ENCODE measurements around the gene ARMC9.

Gene ARMC9

GRCh38 chr2:231315896-231316295 is 117.5 kb downstream of the ARMC9 start:
- no peak for DNase-seq (ENCODE audit: low spot score)

DNA sequence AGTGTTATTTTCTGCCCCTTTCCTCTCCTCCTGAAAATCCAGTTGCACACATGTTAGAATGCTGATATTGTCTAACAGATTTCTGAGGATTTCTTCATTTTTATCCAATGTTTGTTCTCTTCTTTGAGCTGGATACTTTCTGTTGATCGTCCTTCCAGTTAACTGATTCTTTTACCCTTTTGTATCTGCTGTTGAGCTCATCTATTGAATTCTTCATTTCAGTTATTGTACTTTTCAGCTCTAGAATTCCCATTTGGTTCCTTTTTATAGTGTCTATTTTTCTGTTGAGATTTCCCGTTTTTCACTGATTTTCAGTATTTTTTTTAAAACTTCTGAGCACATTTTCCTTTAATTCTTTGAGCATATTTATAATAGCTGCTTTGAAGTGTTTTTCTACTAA is 119.1 kb downstream of the ARMC9 start:
- no peak for DNase-seq (ENCODE audit: low spot score)

- DNase-seq (ENCODE audit: low spot score) = no peak
Measured at GRCh38 chr2:231318436-231318835, 120.0 kb downstream of the ARMC9 start.

DNA sequence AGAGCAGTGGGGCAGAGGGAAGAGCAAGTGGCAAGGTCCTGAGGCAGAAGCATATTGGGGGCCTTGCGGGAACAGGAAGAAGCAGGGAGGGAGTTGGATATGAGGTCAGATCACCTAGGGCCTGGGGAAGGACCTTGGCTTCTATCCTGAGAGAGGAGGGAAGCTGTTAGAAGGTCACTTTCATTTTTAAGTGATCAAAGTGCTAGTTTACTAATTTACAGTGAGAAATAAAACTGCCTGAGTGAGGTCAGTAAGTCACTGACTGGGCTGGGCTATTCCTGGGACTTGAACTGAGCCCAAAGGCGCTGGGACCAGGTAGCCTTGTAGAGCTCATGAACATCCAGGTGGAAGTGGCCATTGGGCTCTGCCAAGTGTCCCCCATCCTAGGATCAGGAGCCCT is 120.5 kb downstream of the ARMC9 start:
- no peak for DNase-seq (ENCODE audit: low spot score)

- DNase-seq (ENCODE audit: low spot score) = no peak
Measured at GRCh38 chr2:231319867-231320266, 121.4 kb downstream of the ARMC9 start.

GRCh38 chr2:231321021-231321420 is 122.6 kb downstream of the ARMC9 start:
- no peak for DNase-seq (ENCODE audit: low spot score)

GRCh38 chr2:231321556-231322334 is 123.3 kb downstream of the ARMC9 start:
- DNase-seq (ENCODE audit: low spot score) = no peak

DNA sequence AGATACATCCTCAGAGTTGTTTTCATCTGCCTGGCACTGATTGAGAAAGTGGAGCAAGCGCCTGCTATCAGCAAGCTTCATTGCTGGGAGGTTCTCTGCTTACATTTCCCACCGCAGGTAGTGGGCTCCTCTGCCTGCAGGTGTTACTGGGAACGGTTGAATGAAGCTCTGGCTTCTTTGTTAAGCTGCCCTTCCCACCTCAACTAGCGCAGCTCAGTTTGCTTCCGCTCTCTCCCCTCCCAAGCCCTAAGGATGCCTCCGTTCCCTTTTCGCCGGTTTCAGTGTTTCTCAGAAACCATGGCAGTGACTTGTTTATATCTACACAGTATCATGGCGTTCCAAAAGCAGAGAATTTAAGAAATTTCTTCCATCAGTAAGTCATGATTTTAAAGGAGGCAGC is 124.9 kb downstream of the ARMC9 start:
- no peak for DNase-seq (ENCODE audit: low spot score)

DNA sequence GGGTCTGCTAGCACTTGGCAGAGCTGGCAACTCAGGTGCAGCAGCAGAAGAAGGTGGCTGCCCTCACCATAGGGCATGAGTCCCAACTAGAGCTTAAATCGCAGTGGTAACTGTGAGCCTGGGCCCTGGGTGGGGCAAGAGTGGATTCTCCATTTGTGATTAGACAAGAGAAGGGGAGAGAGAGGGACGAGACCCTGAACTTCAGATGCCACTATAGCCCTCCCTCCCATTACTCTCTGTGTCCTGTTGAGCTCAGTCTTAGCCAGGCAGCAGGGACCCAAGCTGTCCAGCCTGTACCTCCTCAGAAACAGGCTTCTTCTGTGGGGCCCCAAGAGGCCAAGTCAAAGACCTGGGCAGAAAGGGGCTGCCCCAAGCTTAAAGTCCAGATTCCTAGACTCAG is 127.4 kb downstream of the ARMC9 start:
- DNase-seq (ENCODE audit: low spot score) = no peak

DNA sequence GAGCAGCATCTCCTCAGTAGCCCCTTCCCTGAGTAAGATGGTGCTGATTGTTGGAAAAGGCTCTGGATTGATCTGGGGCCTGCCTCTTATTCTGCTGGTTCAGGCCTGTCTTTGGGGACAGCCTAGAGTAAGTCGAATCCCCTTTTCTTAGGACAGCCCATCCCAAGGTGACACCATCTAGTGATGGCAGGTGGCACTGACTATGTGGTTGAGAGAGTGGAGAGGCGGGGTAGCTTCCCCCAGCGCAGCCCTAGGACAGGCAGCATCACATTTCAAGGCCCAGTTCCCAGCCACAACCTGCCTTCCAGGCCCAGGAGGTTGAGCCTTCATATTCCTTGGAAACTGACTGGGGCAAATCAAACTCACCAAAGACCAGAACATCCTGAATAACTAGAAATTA is 128.0 kb downstream of the ARMC9 start:
- DNase-seq (ENCODE audit: low spot score) = no peak

DNA sequence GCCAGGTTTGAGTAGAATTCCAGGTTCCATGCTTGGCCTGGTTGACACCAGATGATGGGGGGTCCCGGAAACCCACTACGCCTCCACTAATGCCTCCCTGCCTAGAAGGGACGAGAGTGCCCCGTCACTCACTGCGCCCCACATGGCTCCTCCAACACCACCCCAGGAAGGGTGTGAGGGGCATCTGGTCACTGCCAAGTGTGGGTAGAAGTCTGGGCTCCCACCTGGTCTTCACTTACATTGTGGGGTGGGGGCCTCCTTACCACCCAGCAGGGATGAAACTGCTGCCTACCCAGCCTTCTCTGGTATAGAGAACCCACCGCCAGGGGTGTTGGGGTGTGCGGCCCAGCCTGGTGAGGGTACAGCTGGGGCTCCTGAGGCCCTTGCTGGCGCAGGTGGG is 131.9 kb downstream of the ARMC9 start:
- no peak for DNase-seq (ENCODE audit: low spot score)

GRCh38 chr2:231331533-231331932 is 133.1 kb downstream of the ARMC9 start:
- DNase-seq (ENCODE audit: low spot score) = no peak

DNA sequence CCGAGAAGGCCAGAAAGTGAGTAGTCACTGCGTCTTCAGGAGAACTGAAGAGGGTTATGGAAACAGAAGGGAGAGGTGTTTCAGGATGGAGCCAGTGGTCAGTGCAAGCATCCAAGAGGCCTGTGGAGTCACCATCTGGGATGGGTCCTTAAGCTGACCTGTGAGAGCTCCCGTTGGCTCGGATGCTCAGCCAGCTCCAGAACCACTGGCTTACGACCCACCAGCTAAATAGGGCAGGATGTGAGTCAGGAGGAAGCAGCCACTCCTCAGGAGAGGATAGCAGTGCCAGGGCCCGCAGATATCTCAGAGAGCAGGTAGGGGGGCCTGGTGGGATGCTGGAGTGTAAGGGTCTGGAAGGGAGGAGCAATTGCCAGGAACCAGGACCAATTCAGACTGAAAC is 134.0 kb downstream of the ARMC9 start:
- DNase-seq (ENCODE audit: low spot score) = no peak

GRCh38 chr2:231332872-231333500 is 134.6 kb downstream of the ARMC9 start:
- no peak for DNase-seq (ENCODE audit: low spot score)

DNA sequence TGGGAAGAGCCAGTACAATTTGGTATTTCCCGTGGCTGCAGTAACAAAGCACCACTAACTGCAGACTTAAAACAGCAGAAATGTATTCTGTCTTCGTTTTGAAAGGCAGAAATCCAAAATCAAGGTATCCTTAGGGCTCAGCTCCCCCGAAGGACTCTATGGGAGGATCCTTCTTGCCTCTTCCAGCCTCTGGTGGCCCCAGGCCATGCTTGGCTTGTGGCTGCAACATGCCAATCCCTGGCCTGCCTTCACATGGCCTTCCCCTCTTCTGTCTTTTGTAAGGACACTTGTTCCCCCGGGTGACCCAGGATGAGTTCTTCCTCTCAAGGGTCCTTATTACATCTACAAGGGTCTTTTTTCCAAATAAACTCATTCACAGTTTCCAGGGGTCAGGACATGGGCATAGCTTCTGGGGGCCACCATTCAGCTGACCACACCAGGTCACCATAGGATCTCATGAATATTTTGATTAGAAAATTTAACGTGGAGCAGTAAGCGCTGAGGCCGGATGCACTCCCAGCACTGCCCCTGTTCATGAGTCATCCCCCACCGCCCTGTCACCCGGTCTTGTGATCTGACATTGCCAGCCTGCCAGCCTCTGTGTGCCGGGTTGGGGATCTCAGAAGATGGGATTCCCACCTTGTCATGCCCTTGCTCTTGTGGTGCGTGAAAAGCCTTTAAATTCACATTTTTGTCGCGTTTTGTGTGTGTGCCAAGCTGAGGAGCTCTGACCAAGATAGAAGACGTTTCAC is 135.9 kb downstream of the ARMC9 start:
- DNase-seq (ENCODE audit: low spot score) = no peak

DNA sequence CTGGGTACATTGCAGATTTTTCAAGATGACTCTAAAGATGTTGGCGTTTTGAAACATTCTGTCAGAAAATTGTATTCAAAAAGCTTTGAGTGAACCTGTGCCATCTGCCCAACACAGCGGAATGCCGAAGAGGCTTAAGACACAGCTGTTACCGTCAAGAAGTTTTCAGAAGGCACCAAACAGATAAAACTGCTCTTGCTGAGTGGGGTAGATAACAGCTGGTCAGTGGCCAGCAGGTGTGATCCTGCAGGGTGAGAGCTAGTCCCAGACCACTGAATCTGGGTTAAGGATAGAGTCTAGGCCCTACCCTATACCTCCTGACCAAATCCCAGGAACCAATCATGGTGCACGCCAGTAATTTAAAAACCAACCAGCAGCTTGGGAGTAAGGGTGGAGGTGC is 136.6 kb downstream of the ARMC9 start:
- DNase-seq (ENCODE audit: low spot score) = no peak

GRCh38 chr2:231335591-231335990 is 137.2 kb downstream of the ARMC9 start:
- DNase-seq (ENCODE audit: low spot score) = no peak

DNA sequence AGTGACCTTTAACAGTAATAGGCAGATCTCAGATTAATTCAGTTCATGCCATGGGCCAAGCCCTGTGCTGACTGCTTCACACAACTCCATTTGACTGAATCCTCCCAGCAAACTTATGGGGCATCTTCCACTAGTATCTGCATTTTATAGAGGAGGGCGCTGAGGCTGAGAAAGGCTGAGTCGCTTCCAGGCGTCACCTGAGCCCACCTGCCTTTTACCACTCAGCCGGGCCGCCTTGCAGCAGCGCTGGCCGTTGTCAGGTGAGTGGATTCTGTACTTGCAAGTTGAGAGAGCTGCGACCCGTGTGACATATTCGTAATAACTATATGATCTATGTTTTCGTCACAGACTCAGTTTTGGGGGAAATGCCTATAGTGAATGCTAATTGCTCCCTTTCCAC is 137.8 kb downstream of the ARMC9 start:
- no peak for DNase-seq (ENCODE audit: low spot score)

- DNase-seq (ENCODE audit: low spot score) = no peak
Measured at GRCh38 chr2:231336700-231337099, 138.3 kb downstream of the ARMC9 start.

DNA sequence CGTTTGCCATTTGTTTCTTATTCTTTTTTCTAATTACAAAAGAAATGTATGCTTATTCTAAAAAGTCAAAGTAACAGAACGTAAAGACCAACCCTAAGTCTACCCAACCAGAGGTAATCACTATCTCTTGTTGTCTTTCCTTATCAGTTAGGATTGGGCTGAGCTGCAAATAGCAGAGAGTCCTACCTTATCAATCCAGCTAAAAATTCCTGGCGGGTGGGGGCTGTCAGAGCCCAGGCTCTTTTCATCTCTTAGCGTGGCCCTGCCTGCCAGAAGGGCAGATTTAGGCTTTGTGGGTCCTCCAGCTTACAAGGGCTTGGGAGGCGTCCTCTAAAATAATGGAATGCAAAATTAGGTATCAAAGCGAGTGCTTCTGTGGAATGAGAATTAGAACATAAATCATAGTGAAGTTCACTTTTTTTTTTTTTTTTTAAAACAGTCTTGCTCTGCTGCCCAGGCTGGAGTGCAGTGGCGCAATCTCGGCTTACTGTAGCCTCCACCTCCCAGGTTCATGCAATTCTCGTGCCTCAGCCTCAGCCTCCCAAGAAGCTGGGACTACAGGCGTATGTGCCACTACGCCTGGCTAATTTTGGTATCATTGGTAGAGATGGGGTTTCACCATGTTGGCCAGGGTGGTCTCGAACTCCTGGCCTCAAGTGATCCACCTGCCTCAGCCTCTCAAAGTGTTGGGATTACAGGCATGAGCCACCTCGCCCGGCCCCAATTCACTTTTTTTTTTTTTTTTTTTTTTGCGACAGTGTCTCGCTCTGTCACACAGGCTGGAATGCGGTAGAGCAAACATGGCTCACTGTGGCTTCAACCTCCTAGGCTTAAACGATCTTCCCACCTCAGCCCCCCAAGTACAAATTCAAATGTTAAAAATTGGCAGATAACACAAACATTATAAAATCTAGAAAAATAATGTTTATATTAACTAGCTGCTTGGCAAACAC is 139.7 kb downstream of the ARMC9 start:
- DNase-seq (ENCODE audit: low spot score) = no peak

GRCh38 chr2:231339316-231339715 is 140.9 kb downstream of the ARMC9 start:
- DNase-seq (ENCODE audit: low spot score) = no peak

DNA sequence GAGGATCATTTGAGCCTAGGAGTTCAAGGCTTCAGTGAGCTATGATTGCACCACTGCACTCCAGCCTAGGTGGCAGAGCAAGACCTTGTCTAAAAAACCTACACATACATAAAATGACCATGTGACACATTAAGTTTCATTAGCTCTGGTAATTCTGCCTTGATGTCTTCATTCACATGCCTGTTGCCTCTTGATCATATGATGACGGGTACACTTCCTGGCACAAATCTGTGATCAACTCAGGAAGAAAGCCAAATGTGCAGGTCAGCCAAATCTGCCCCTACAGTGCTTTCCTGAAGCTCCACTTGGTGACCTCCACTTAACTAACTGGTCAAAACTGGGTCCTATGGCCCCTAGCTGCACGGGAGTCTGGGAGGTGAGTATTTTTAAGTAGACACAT is 142.7 kb downstream of the ARMC9 start:
- DNase-seq (ENCODE audit: low spot score) = no peak

Data from activated CD4-positive, alpha-beta T cell treated with anti-CD3 and anti-CD28 coated beads, Interleukin-2, Interleukin-4, amounts not matched to agents 100 ng/mL and 50 ng/mL, durations not matched to agents 16 hours and 8 hours (primary cell).